ENCODE measurements around the gene LY86.

DNA sequence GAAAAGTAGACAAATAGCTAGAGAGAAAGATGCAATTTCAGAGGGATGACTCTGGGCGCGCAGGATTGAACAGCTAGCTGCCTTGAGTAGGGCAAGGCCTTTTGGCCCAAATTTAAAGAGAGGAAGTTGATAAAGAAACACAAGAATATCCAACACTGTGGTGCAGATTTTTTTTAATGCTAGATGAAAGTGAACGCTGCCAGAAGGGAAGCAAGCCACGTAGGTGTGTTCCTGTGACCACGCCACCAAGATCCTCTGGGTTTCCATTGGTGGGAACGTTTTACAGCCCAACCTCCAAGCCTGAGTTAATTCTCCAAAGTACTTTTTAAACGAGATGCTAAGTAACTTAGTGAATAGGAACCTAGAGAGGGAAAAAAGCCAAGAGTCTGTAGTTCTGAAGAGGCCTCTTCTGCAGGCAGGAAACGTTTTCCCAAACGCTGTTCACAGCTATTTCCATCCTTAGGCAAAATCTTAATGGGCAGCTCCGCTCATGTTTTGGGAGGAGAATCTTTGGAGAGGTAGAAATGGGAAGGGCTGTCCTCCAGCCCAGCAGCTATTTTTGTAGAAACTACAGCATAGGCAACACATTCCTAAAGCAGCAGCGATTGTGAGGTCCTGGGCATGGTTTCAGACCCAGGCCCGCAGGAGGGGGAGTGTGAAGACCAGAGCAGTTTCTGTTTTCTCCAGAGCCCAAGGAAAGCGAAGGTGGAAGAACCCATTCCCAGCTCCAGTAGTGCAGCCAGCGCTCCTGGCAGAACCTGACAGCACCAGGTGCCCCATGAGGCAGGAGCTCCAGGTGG lies 8.2 kb downstream of the LY86 start:
- TF ChIP-seq, protein P1, sequence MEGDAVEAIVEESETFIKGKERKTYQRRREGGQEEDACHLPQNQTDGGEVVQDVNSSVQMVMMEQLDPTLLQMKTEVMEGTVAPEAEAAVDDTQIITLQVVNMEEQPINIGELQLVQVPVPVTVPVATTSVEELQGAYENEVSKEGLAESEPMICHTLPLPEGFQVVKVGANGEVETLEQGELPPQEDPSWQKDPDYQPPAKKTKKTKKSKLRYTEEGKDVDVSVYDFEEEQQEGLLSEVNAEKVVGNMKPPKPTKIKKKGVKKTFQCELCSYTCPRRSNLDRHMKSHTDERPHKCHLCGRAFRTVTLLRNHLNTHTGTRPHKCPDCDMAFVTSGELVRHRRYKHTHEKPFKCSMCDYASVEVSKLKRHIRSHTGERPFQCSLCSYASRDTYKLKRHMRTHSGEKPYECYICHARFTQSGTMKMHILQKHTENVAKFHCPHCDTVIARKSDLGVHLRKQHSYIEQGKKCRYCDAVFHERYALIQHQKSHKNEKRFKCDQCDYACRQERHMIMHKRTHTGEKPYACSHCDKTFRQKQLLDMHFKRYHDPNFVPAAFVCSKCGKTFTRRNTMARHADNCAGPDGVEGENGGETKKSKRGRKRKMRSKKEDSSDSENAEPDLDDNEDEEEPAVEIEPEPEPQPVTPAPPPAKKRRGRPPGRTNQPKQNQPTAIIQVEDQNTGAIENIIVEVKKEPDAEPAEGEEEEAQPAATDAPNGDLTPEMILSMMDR (conservative IDR thresholded peaks at IDR 0.05 in 1 of 2, IDR thresholded peaks at IDR 0.05 in 1 of 2; ENCODE audit: low read depth in 1 of 2, low read length in 2 of 2): no peak
- TF ChIP-seq EZH2 (IDR thresholded peaks at IDR 0.05; ENCODE audit: low read length, missing control alignments): no peak
